GM12874 (cell line): ENCODE data around the gene MTMR11.

ENCODE experiments used
- TF ChIP-seq, protein P1 (sequence below): IDR thresholded peaks from 2 replicates; pipeline ENCODE4 v1.5.1; 2011; ENCODE audit warnings: low read depth, mild to moderate bottlenecking, control low read depth, low read length, moderate library complexity; ENCODE audit not compliant: insufficient read depth

The MTMR11 gene

DNA sequence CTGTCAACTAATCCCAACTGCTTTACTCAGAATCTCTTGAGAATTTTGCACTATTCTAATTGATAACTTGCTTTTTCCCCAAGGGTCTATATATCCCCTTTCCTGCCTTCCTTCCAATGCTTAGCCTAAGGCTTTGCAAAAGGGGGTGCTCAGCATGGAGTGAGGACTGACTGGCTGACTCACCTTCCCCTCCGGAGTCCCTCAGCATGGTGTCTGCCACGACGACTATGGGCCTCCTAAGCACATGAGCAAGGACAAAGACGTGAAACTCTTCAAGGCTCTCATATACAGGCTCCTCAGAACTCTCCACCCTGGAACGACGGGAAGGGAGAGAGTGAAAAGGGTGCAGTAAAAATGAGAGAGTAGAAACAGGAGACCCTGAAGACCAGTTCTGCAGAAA is 13.2 kb upstream of the MTMR11 start:
- TF ChIP-seq, protein P1, sequence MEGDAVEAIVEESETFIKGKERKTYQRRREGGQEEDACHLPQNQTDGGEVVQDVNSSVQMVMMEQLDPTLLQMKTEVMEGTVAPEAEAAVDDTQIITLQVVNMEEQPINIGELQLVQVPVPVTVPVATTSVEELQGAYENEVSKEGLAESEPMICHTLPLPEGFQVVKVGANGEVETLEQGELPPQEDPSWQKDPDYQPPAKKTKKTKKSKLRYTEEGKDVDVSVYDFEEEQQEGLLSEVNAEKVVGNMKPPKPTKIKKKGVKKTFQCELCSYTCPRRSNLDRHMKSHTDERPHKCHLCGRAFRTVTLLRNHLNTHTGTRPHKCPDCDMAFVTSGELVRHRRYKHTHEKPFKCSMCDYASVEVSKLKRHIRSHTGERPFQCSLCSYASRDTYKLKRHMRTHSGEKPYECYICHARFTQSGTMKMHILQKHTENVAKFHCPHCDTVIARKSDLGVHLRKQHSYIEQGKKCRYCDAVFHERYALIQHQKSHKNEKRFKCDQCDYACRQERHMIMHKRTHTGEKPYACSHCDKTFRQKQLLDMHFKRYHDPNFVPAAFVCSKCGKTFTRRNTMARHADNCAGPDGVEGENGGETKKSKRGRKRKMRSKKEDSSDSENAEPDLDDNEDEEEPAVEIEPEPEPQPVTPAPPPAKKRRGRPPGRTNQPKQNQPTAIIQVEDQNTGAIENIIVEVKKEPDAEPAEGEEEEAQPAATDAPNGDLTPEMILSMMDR, result no peak

DNA sequence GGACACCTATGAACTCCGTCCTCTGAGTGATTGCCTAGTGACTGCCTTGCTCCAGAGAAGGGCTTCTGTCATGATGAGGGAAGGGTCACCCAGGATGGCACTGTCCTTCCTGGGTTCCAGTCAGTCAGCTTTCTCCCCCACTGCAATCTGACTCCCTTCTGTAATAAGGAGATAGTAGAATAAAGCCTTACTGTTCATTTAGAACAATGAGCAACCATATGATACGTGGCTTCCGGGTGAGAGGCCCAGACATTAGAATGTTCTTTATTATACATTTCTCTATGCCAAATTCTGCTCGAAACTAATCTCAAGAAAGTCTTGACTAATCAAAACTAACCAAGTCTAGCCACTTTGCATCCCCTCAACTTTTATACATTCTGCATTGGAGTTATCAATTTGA is 8.5 kb upstream of the MTMR11 start:
- TF ChIP-seq, protein P1, result no peak

DNA sequence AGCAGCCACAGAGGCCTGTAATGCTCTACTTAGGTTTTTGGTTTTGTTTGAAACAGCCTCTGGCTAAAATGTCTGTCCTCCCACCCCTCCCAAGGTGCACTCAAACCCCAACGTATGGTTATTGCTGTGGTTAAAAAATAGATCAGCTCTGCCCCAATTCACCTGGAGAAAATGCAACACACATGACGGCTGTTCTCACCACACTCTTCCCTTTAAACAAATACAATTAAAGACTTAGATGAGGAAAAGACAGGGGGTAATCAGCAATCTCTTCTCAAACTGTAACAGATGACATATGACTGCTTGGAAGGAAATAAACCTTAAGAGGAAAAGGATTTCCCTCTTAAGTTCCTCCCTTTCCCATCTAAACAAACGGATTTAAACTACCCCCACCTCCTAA is 6.2 kb upstream of the MTMR11 start:
- TF ChIP-seq, protein P1, result no peak

- TF ChIP-seq, protein P1, result no peak
Observed at GRCh38 chr1:149942207-149942606, 5.5 kb upstream of the MTMR11 start.

- TF ChIP-seq, protein P1, result no peak
Observed at GRCh38 chr1:149940427-149940826, 3.7 kb upstream of the MTMR11 start.

DNA sequence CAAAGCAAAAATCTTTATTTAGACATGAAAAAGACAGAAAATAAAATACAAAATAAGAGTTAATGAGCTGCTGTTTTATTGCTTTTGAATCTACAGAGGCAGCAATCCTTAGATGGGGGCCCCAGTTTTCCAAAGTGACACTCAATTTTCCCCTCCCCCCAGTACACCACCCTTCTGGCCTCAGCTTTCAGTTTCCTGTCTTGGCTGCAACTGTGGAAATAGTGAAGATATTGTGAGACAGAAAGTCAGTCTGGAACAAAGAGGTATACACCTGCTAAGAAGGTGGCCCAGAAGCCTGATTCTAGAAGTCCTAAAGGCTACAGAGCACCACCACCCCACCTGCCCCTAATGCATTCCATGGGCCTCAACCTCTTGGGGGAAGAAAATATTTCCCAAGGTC is 1.1 kb upstream of the MTMR11 start:
- TF ChIP-seq, protein P1, result no peak

- TF ChIP-seq, protein P1, result no peak
Observed at GRCh38 chr1:149936992-149937705, 470 bp upstream of the MTMR11 start.

DNA sequence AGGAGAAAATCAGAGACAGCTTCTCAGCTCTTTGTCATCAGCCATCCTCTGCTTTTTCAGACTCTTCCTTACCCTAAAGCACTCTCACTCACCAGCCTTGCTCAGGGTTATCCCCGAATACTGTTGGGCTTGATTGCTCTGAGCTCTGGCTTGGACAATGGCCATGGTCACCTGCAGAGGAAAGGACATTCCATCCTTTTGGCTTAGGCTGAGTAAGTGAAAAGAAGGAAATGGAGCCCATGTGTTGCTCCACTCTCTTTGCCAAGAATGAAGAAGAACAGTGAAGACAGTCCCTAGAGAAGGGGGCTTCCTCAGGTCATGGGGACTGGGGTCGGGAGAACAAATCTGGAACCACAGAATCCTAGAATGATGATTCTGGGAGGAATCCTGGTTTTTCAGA is 2.3 kb downstream of the MTMR11 start:
- TF ChIP-seq, protein P1, result no peak
